HepG2 (cell line): ENCODE data around the gene WWC2. TPM values are rescaled to one million over a fixed set of nuclear protein-coding genes. Genes with fewer than 3 reads are reported as not detected.
A peak's percentile ranks its signal among the peaks of the same experiment; 100 is the strongest.

Experiments used
- EZH2 ChIP-seq: conservative IDR thresholded peaks from 2 replicates; pipeline ENCODE4 v1.6.1; 2012; ENCODE audit warnings: mild to moderate bottlenecking, low read depth, low read length, moderate library complexity
- FOXP1 ChIP-seq, 2 experiments: fragments of 450-650 bp in 1 of 2; IDR thresholded peaks; 2 replicates each; pipeline ENCODE4 v1.6.1; 2017 to 2018; ENCODE audit warnings: antibody characterized with exemption in 1 of 2
- HES4 ChIP-seq: sonication (generic); formaldehyde crosslinking; IDR thresholded peaks from 2 replicates; pipeline ENCODE4 v1.9.0; 2021; ENCODE audit warnings: mild to moderate bottlenecking, missing genetic modification reagents, borderline replicate concordance
- HIVEP1 ChIP-seq: sonication (generic); formaldehyde crosslinking; IDR thresholded peaks from 2 replicates; pipeline ENCODE4 v1.4.0; 2020; ENCODE audit warnings: mild to moderate bottlenecking, missing genetic modification reagents
- KDM3A ChIP-seq: IDR thresholded peaks from 2 replicates; pipeline ENCODE4 v1.6.1; 2018; ENCODE audit warnings: low read depth, missing compliant biosample characterization
- KLF16 ChIP-seq, 2 experiments: sonication (generic) in 1 of 2; formaldehyde crosslinking in 1 of 2; IDR thresholded peaks; 2 replicates each; pipeline versions ENCODE4 v1.6.1 to v1.8.0; 2016 to 2023; ENCODE audit warnings: missing genetic modification reagents in 2 of 2, missing compliant biosample characterization in 1 of 2
- MEF2D ChIP-seq: sonication (generic); formaldehyde crosslinking; IDR thresholded peaks from 2 replicates; pipeline ENCODE4 v1.5.1; 2020; ENCODE audit warnings: mild to moderate bottlenecking, missing genetic modification reagents
- NFE2L1 ChIP-seq: sonication (generic); formaldehyde crosslinking; IDR thresholded peaks from 2 replicates; pipeline ENCODE4 v1.4.0; 2020; ENCODE audit warnings: missing genetic modification reagents, mild to moderate bottlenecking, borderline replicate concordance
- RBFOX2 ChIP-seq: fragments of 200-400 bp; formaldehyde crosslinking; IDR thresholded peaks from 2 replicates; pipeline ENCODE4 v1.6.1; 2017; ENCODE audit warnings: low read depth, mild to moderate bottlenecking, low read length
- SETDB1 ChIP-seq: sonication (generic); formaldehyde crosslinking; IDR thresholded peaks from 2 replicates; pipeline ENCODE4 v1.5.1; 2020; ENCODE audit warnings: missing genetic modification reagents, mild to moderate bottlenecking, borderline replicate concordance
- TEAD2 ChIP-seq: sonication (generic); formaldehyde crosslinking; IDR thresholded peaks from 2 replicates; pipeline ENCODE4 v1.9.0; 2021; ENCODE audit warnings: missing genetic modification reagents
- TFDP2 ChIP-seq: sonication (generic); formaldehyde crosslinking; IDR thresholded peaks from 2 replicates; pipeline ENCODE4 v1.4.0; 2020; ENCODE audit warnings: missing genetic modification reagents
- THRA ChIP-seq: sonication (generic); formaldehyde crosslinking; IDR thresholded peaks from 2 replicates; pipeline ENCODE4 v1.4.0; 2020; ENCODE audit warnings: missing genetic modification reagents, borderline replicate concordance
- ZBTB4 ChIP-seq: sonication (generic); formaldehyde crosslinking; IDR thresholded peaks from 2 replicates; pipeline ENCODE4 v1.4.0; 2020; ENCODE audit warnings: missing genetic modification reagents, mild to moderate bottlenecking, borderline replicate concordance
- ZNF256 ChIP-seq: sonication (generic); formaldehyde crosslinking; conservative IDR thresholded peaks from 2 replicates; pipeline ENCODE4 v1.4.0; 2020; ENCODE audit warnings: missing genetic modification reagents
- ZNF350 ChIP-seq: sonication (generic); formaldehyde crosslinking; IDR thresholded peaks from 2 replicates; pipeline ENCODE4 v1.4.0; 2020; ENCODE audit warnings: mild to moderate bottlenecking, low read depth, missing genetic modification reagents, borderline replicate concordance
- ZNF556 ChIP-seq: sonication (generic); formaldehyde crosslinking; IDR thresholded peaks from 2 replicates; pipeline ENCODE4 v1.4.0; 2020; ENCODE audit warnings: mild to moderate bottlenecking, missing genetic modification reagents, borderline replicate concordance
- ZNF557 ChIP-seq: sonication (generic); formaldehyde crosslinking; IDR thresholded peaks from 2 replicates; pipeline ENCODE4 v1.4.0; 2020; ENCODE audit warnings: missing genetic modification reagents
- ZNF670 ChIP-seq: sonication (generic); formaldehyde crosslinking; IDR thresholded peaks from 2 replicates; pipeline ENCODE4 v1.8.0; 2022; ENCODE audit warnings: mild to moderate bottlenecking, missing genetic modification reagents, borderline replicate concordance
- ZNF746 ChIP-seq: sonication (generic); formaldehyde crosslinking; IDR thresholded peaks from 2 replicates; pipeline ENCODE4 v1.8.0; 2022; ENCODE audit warnings: mild to moderate bottlenecking, missing genetic modification reagents
- ZNF775 ChIP-seq: sonication (generic); formaldehyde crosslinking; IDR thresholded peaks from 2 replicates; pipeline ENCODE4 v1.4.0; 2020; ENCODE audit warnings: missing genetic modification reagents, mild to moderate bottlenecking, moderate library complexity, borderline replicate concordance
- ZSCAN9 ChIP-seq: IDR thresholded peaks from 2 replicates; pipeline ENCODE4 v1.6.1; 2016; ENCODE audit warnings: borderline replicate concordance
- polyA plus RNA-seq, 8 experiments: library from polyadenylated mRNA; depleted of rRNA in 3 of 8; stranded (reverse) in 7 of 8; unstranded in 1 of 8; fragments of >200 nt; fragmentation: Illumina TruSeq in 4 of 8; extraction: Trizol in 4 of 8; gene quantifications; 2 replicates each; pipeline versions ENCODE4 v1.2.1 to v1.2.3, GENCODE V29; 2011 to 2016; ENCODE audit warnings: low read depth in 4 of 8, missing spikeins in 1 of 8, mixed read lengths in 1 of 8; ENCODE audit not compliant: insufficient read depth in 1 of 8
- total RNA-seq, 5 experiments: library from RNA; depleted of rRNA; stranded (reverse); fragments of >200 nt; fragmentation: Illumina TruSeq; extraction: Trizol; gene quantifications; 2 replicates each; pipeline ENCODE4 v1.2.3, GENCODE V29; 2016; ENCODE audit warnings: low read depth in 1 of 5

WWC2 gene
- total and polyA plus RNA-seq, 2 of the 13 experiments (the other 11 are each of a cell fraction or from before 2014, with no cell fraction given): 40.0 to 50.1 TPM

GRCh38 chr4:183154701-183155391 is 55.8 kb downstream of the WWC2 start (continued):
- no peak for TF ChIP-seq ZBTB4 (CRISPR knock-in tag)
- TF ChIP-seq EZH2: no peak
- TF ChIP-seq KDM3A (CRISPR knock-in tag): no peak
- no peak for TF ChIP-seq ZNF350
- no peak for TF ChIP-seq TEAD2 (CRISPR knock-in tag)
- TF ChIP-seq ZNF775 (CRISPR knock-in tag): no peak
- no peak for TF ChIP-seq SETDB1 (CRISPR knock-in tag)
- no peak for TF ChIP-seq NFE2L1 (CRISPR knock-in tag)
- 0 out of 2 replicates have a peak, but pooled peaks have one; percentile 32 for TF ChIP-seq ZNF670 (CRISPR knock-in tag)
- TF ChIP-seq KLF16 (CRISPR knock-in tag; IDR thresholded peaks at IDR 0.05): no peak
- TF ChIP-seq TFDP2: no peak
- TF ChIP-seq HES4 (CRISPR knock-in tag): no peak
- no peak for TF ChIP-seq ZNF746 (CRISPR knock-in tag)
- no peak for TF ChIP-seq ZNF256 (CRISPR knock-in tag)
- no peak for TF ChIP-seq MEF2D (CRISPR knock-in tag)
- no peak for TF ChIP-seq RBFOX2
- TF ChIP-seq FOXP1 (IDR thresholded peaks at IDR 0.05): no peak
- TF ChIP-seq FOXP1 (CRISPR knock-in tag; IDR thresholded peaks at IDR 0.05): no peak
- TF ChIP-seq ZNF557: no peak
- TF ChIP-seq THRA (CRISPR knock-in tag): no peak
- no peak for TF ChIP-seq ZNF556 (CRISPR knock-in tag)
- no peak for TF ChIP-seq HIVEP1 (CRISPR knock-in tag)
- TF ChIP-seq ZSCAN9 (CRISPR knock-in tag): no peak
